Neural cell (in vitro differentiated cells): Measurements from ENCODE around the gene PRR30.

Experiments used
- CTCF ChIP-seq: fragments of 450-650 bp; IDR thresholded peaks from 2 replicates; pipeline ENCODE4 v1.5.1; 2014; ENCODE audit warnings: antibody characterized with exemption, mild to moderate bottlenecking, moderate library complexity; ENCODE audit not compliant: poor library complexity, severe bottlenecking
- POLR2AphosphoS5 ChIP-seq: IDR thresholded peaks from 2 replicates; pipeline ENCODE4 v1.6.1; 2012

GRCh38 chr2:27095745-27096651, 43.2 kb downstream of the PRR30 start:
- TF ChIP-seq CTCF: no peak
- TF ChIP-seq POLR2AphosphoS5: no peak
